HEK293 (cell line): ENCODE data around the gene SYNM.

ENCODE experiments used
- CTCF ChIA-PET: fragments of 350-600 bp; formaldehyde crosslinking; extraction: SDS; loops from one replicate; lab custom pipeline; 2021; ENCODE audit warnings: antibody characterized with exemption; lab: Yijun Ruan, JAX
- POLR2A ChIA-PET: fragments of 300-600 bp; formaldehyde crosslinking; extraction: SDS; loops from one replicate; lab custom pipeline; 2020; ENCODE audit warnings: antibody characterized with exemption, inconsistent platforms; lab: Yijun Ruan, JAX
- H3K27ac ChIP-seq: fragments of 200-500 bp; sonication (Bioruptor generic); 2 replicates; pipeline ENCODE4 v1.5.1; 2014; ENCODE audit warnings: low read depth, low read length, control low read depth, inconsistent platforms; ENCODE audit errors: extremely low read depth
- H3K36me3 ChIP-seq, 2 experiments: fragments of 200-500 bp in 1 of 2; sonication (Bioruptor generic) in 1 of 2; 1 replicate in 1 of 2; 2 replicates in 1 of 2; pipeline ENCODE4 v1.5.1; 2014 to 2017; ENCODE audit warnings: inconsistent platforms in 2 of 2, low read length in 2 of 2; ENCODE audit not compliant: control insufficient read depth in 2 of 2, insufficient read depth in 1 of 2
- H3K4me1 ChIP-seq: fragments of 200-500 bp; sonication (Bioruptor generic); 2 replicates; pipeline ENCODE4 v1.5.1; 2014; ENCODE audit warnings: mild to moderate bottlenecking, low read length, inconsistent platforms; ENCODE audit not compliant: control insufficient read depth, insufficient read depth
- H3K4me3 ChIP-seq: 2 replicates; pipeline ENCODE4 v1.5.1; 2011; ENCODE audit warnings: low read depth, mild to moderate bottlenecking, control low read depth, low read length, moderate library complexity
- H3K9me3 ChIP-seq: fragments of 200-500 bp; sonication (Bioruptor generic); 2 replicates; pipeline ENCODE4 v1.5.1; 2014; ENCODE audit warnings: low read depth, low read length, inconsistent platforms; ENCODE audit not compliant: control insufficient read depth, insufficient read depth
- ELK4 ChIP-seq: IDR thresholded peaks from 2 replicates; pipeline ENCODE4 v1.6.1; 2011; ENCODE audit warnings: mild to moderate bottlenecking, low read depth, low read length, borderline replicate concordance
- GLIS2 ChIP-seq: fragments of 450-650 bp; formaldehyde crosslinking; IDR thresholded peaks from 2 replicates; pipeline ENCODE4 v1.5.1; 2016; ENCODE audit warnings: missing biosample characterization, missing genetic modification characterization
- OSR2 ChIP-seq: fragments of 450-650 bp; formaldehyde crosslinking; IDR thresholded peaks from 2 replicates; pipeline ENCODE4 v1.5.1; 2016; ENCODE audit warnings: missing biosample characterization, missing genetic modification characterization
- TSHZ1 ChIP-seq: fragments of 450-650 bp; formaldehyde crosslinking; IDR thresholded peaks from 2 replicates; pipeline ENCODE4 v1.5.1; 2016; ENCODE audit warnings: missing biosample characterization, missing genetic modification characterization, borderline replicate concordance
- ZBTB7A ChIP-seq: fragments of 450-650 bp; formaldehyde crosslinking; IDR thresholded peaks from 2 replicates; pipeline ENCODE4 v1.5.1; 2016; ENCODE audit warnings: low read depth, missing biosample characterization, missing genetic modification characterization
- ZNF121 ChIP-seq: fragments of 450-650 bp; formaldehyde crosslinking; IDR thresholded peaks from 2 replicates; pipeline ENCODE4 v1.5.1; 2016; ENCODE audit warnings: missing biosample characterization, missing genetic modification characterization
- ZNF184 ChIP-seq: fragments of 450-650 bp; IDR thresholded peaks from 2 replicates; pipeline ENCODE4 v1.5.1; 2018; ENCODE audit warnings: missing biosample characterization, mild to moderate bottlenecking, missing genetic modification characterization
- ZNF555 ChIP-seq: fragments of 450-650 bp; formaldehyde crosslinking; conservative IDR thresholded peaks from 2 replicates; pipeline ENCODE4 v1.5.1; 2017; ENCODE audit warnings: missing biosample characterization, mild to moderate bottlenecking, missing genetic modification characterization, inconsistent platforms
- ZNF585B ChIP-seq: fragments of 450-650 bp; formaldehyde crosslinking; IDR thresholded peaks from 2 replicates; pipeline ENCODE4 v1.5.1; 2016; ENCODE audit warnings: missing biosample characterization, missing genetic modification characterization
- ZNF623 ChIP-seq: fragments of 450-650 bp; formaldehyde crosslinking; IDR thresholded peaks from 2 replicates; pipeline ENCODE4 v1.5.1; 2016; ENCODE audit warnings: missing biosample characterization, missing genetic modification characterization
- ZNF654 ChIP-seq: fragments of 450-650 bp; formaldehyde crosslinking; IDR thresholded peaks from 2 replicates; pipeline ENCODE4 v1.5.1; 2016; ENCODE audit warnings: low read depth, missing biosample characterization, missing genetic modification characterization
- TF ChIP-seq, protein P1 (sequence below): fragments of 450-650 bp; formaldehyde crosslinking; IDR thresholded peaks from 2 replicates; pipeline ENCODE4 v1.5.1; 2016; ENCODE audit warnings: missing biosample characterization, missing genetic modification characterization
- TF ChIP-seq, protein P2 (sequence below): fragments of 450-650 bp; formaldehyde crosslinking; IDR thresholded peaks from 2 replicates; pipeline ENCODE4 v1.5.1; 2016; ENCODE audit warnings: missing biosample characterization, missing genetic modification characterization
- TF ChIP-seq, protein P3 (sequence below): fragments of 450-650 bp; formaldehyde crosslinking; IDR thresholded peaks from 2 replicates; pipeline ENCODE4 v1.5.1; 2016; ENCODE audit warnings: missing biosample characterization, missing genetic modification characterization

Gene SYNM

DNA sequence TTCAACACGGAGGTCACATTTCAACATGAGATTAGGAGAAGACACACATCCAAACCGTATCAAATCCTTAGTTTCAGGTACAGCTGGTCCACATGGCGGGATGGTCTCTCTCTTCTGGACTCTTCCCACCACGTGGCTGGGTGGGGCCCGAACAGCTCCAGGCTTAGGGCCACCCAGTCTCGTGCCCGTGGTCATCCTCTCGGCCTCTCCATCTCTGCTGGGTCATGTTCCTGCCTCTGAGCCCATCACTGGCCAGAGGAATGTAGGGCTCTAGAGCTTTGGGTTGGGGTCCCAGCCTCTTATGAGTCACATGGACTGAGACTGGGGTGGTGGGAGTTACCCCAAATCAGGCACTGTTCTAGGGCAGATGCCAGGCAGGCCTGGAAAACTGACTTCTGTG lies 12.2 kb downstream of the SYNM start:
- Histone ChIP-seq H3K4me1 (no peaks in the 10 kb centered on the region), H3K4me3 (no peak overlapping the region), H3K36me3 (peaks cover 9 to 49% of the 10 kb centered on the region in 2 experiments; a peak in 2 of 3 replicates), H3K9me3 (no peaks in the 10 kb centered on the region), H3K27ac (no peak overlapping the region)
- ChIA-PET CTCF (interaction anchor here (1.0 to 3.2 kb wide), 3 partner anchors 12 to 26 kb away, joined by 5 to 16 read pairs (median 5); partner anchors contain the start of gene SYNM), POLR2A (interaction anchor here (1.1 to 1.3 kb wide), 2 partner anchors 11 to 12 kb away, joined by 3 to 4 read pairs; no protein-coding TSS in a partner anchor)
- no peak for TF ChIP-seq ZNF121 (tag by site-specific recombination)

GRCh38 chr15:99117563-99118257 lies 12.8 kb downstream of the SYNM start:
- Histone ChIP-seq H3K27ac (no peak overlapping the region), H3K4me1 (no peaks in the 10 kb centered on the region), H3K9me3 (no peaks in the 10 kb centered on the region), H3K4me3 (no peak overlapping the region), H3K36me3 (peaks cover 9 to 49% of the 10 kb centered on the region in 2 experiments; a peak in 2 of 3 replicates)
- CTCF ChIA-PET = interaction anchor here (1.0 to 3.2 kb wide), 3 partner anchors 12 to 27 kb away, joined by 5 to 16 read pairs (median 5); partner anchors contain the start of gene SYNM
- TF ChIP-seq, protein P1, sequence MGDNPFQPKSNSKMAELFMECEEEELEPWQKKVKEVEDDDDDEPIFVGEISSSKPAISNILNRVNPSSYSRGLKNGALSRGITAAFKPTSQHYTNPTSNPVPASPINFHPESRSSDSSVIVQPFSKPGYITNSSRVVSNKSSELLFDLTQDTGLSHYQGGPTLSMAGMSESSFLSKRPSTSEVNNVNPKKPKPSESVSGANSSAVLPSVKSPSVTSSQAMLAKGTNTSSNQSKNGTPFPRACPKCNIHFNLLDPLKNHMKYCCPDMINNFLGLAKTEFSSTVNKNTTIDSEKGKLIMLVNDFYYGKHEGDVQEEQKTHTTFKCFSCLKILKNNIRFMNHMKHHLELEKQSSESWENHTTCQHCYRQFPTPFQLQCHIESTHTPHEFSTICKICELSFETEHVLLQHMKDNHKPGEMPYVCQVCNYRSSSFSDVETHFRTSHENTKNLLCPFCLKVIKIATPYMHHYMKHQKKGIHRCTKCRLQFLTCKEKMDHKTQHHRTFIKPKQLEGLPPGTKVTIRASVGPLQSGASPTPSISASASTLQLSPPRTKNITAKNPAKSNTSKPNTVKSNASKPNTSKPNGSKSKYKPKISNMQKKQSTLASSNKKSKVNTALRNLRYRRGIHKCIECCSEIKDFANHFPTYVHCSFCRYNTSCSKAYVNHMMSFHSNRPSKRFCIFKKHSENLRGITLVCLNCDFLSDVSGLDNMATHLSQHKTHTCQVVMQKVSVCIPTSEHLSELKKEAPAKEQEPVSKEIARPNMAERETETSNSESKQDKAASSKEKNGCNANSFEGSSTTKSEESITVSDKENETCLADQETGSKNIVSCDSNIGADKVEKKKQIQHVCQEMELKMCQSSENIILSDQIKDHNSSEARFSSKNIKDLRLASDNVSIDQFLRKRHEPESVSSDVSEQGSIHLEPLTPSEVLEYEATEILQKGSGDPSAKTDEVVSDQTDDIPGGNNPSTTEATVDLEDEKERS = no peak
- TF ChIP-seq ZNF555 (tag by site-specific recombination) = no peak
- TF ChIP-seq, protein P2, sequence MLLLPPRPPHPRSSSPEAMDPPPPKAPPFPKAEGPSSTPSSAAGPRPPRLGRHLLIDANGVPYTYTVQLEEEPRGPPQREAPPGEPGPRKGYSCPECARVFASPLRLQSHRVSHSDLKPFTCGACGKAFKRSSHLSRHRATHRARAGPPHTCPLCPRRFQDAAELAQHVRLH (tag by site-specific recombination) = no peak
- TF ChIP-seq ZNF585B (tag by site-specific recombination) = no peak
- TF ChIP-seq ZNF184 (tag by site-specific recombination) = no peak
- TF ChIP-seq ZNF654 (tag by site-specific recombination) = no peak
- no peak for TF ChIP-seq GLIS2 (tag by site-specific recombination)
- no peak for TF ChIP-seq OSR2 (tag by site-specific recombination)
- TF ChIP-seq ELK4 = no peak
- no peak for TF ChIP-seq ZNF623 (tag by site-specific recombination)
- no peak for TF ChIP-seq TSHZ1
- TF ChIP-seq, protein P3, sequence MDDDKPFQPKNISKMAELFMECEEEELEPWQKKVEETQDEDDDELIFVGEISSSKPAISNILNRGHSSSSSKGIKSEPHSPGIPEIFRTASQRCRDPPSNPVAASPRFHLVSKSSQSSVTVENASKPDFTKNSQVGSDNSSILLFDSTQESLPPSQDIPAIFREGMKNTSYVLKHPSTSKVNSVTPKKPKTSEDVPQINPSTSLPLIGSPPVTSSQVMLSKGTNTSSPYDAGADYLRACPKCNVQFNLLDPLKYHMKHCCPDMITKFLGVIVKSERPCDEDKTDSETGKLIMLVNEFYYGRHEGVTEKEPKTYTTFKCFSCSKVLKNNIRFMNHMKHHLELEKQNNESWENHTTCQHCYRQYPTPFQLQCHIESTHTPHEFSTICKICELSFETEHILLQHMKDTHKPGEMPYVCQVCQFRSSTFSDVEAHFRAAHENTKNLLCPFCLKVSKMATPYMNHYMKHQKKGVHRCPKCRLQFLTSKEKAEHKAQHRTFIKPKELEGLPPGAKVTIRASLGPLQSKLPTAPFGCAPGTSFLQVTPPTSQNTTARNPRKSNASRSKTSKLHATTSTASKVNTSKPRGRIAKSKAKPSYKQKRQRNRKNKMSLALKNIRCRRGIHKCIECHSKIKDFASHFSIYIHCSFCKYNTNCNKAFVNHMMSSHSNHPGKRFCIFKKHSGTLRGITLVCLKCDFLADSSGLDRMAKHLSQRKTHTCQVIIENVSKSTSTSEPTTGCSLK = no peak
- TF ChIP-seq ZBTB7A (tag by site-specific recombination) = no peak
- POLR2A ChIA-PET = interaction anchor here (1.1 to 1.3 kb wide), 2 partner anchors 10 to 12 kb away, joined by 3 to 4 read pairs; no protein-coding TSS in a partner anchor
